CD8-positive, alpha-beta memory T cell (primary cell): ENCODE measurements around the gene B9D2. TPM values are rescaled to one million over a fixed set of nuclear protein-coding genes. Genes with fewer than 3 reads are reported as not detected.
A peak's percentile ranks its signal among the peaks of the same experiment; 100 is the strongest.

Source experiments
- CTCF ChIA-PET: fragments of 350-600 bp; sonication (Branson Sonifier 250); formaldehyde crosslinking; loops from one replicate; lab custom pipeline; 2021; ENCODE audit warnings: antibody characterized with exemption; lab: Charles Lee
- POLR2A ChIA-PET: fragments of 350-600 bp; sonication (Branson Sonifier 250); formaldehyde crosslinking; loops from one replicate; lab custom pipeline; 2021; ENCODE audit warnings: antibody characterized with exemption; lab: Charles Lee
- DNase-seq, 5 donors: peaks; one replicate each; pipeline versions ENCODE4 v3.0.0 to v3.0.0-alpha.2; 2020 to 2022; ENCODE audit warnings: mixed read lengths in 1 of 5
- H3K27ac ChIP-seq: one replicate; pipeline ENCODE4 v1.7.0; 2013; ENCODE audit warnings: low read depth, mild to moderate bottlenecking, low read length, moderate library complexity
- H3K27me3 ChIP-seq: 2 replicates; pipeline ENCODE4 v1.7.0; 2013; ENCODE audit warnings: low read length, mild to moderate bottlenecking; ENCODE audit not compliant: insufficient read depth, poor library complexity, severe bottlenecking
- H3K36me3 ChIP-seq: 2 replicates; pipeline ENCODE4 v1.7.0; 2013; ENCODE audit warnings: mild to moderate bottlenecking, low read length, moderate library complexity; ENCODE audit not compliant: insufficient read depth
- H3K4me1 ChIP-seq: 2 replicates; pipeline ENCODE4 v1.7.0; 2013; ENCODE audit warnings: mild to moderate bottlenecking, low read length, moderate library complexity; ENCODE audit not compliant: insufficient read depth
- H3K4me3 ChIP-seq: 2 replicates; pipeline ENCODE4 v1.7.0; 2013; ENCODE audit warnings: mild to moderate bottlenecking, low read length
- H3K9me3 ChIP-seq: 2 replicates; pipeline ENCODE4 v1.7.0; 2013; ENCODE audit warnings: mild to moderate bottlenecking, low read length
- H3K27ac Mint-ChIP-seq, 8 donors: one replicate each; pipeline ENCODE4 v1.8.0; 2020 to 2021; ENCODE audit warnings: mixed read lengths in 8 of 8, mild to moderate bottlenecking in 6 of 8, inconsistent platforms in 3 of 8, moderate library complexity in 3 of 8
- H3K27me3 Mint-ChIP-seq, 2 donors: one replicate each; pipeline ENCODE4 v1.8.0; 2020 to 2021; ENCODE audit warnings: mixed read lengths in 2 of 2, mild to moderate bottlenecking in 1 of 2, moderate library complexity in 1 of 2
- H3K36me3 Mint-ChIP-seq, 3 donors: one replicate each; pipeline ENCODE4 v1.8.0; 2020 to 2021; ENCODE audit warnings: mixed read lengths in 3 of 3, inconsistent platforms in 1 of 3, mild to moderate bottlenecking in 1 of 3
- H3K4me1 Mint-ChIP-seq, 3 donors: one replicate each; pipeline ENCODE4 v1.8.0; 2020 to 2021; ENCODE audit warnings: mixed read lengths in 3 of 3, inconsistent platforms in 1 of 3, mild to moderate bottlenecking in 1 of 3
- H3K4me3 Mint-ChIP-seq, 7 donors: one replicate each; pipeline ENCODE4 v1.8.0; 2020 to 2021; ENCODE audit warnings: mixed read lengths in 7 of 7, mild to moderate bottlenecking in 6 of 7, moderate library complexity in 4 of 7, inconsistent platforms in 2 of 7
- H3K9me3 Mint-ChIP-seq, 5 donors: one replicate each; pipeline ENCODE4 v1.8.0; 2020 to 2022; ENCODE audit warnings: mixed read lengths in 5 of 5, mild to moderate bottlenecking in 3 of 5, moderate library complexity in 2 of 5, inconsistent platforms in 1 of 5
- polyA plus RNA-seq: library from polyadenylated mRNA; unstranded; fragments of 300-500 nt; fragmentation: Illumina TruSeq; gene quantifications from one replicate; pipeline ENCODE4 v1.2.3, GENCODE V29; 2021
- total RNA-seq, 2 experiments: library from RNA; stranded (reverse); gene quantifications; one replicate each; pipeline ENCODE4 v1.2.3, GENCODE V29; 2021

The B9D2 gene
- total and polyA plus RNA-seq, 3 experiments from 2014 or later: 8.5 to 15.4 (median 9.7) TPM

- POLR2A ChIA-PET: interaction anchor here (3.9 to 9.4 kb wide), 3 partner anchors 9 to 90 kb away, joined by 41 to 111 read pairs (median 54); partner anchors contain the start of genes B9D2 and HNRNPUL1
- peak overlapping the region; percentile 95 for H3K27ac ChIP-seq
Measured at GRCh38 chr19:41354343-41354953, 9.5 kb downstream of the B9D2 start.

GRCh38 chr19:41353466-41354342 lies 10.2 kb downstream of the B9D2 start, which contains the start of gene TGFB1:
TSS of gene TGFB1 (minus strand) at chr19:41353922. CDS start at chr19:41353044, 878 bp downstream.
- peaks cover 70% of the 10 kb centered on the region for H3K4me1 ChIP-seq
- peaks cover 55 to 67% (median 65%) of the 10 kb centered on the region in 3 donors for H3K4me1 Mint-ChIP-seq
- peaks cover 5 to 36% (median 6%) of the 10 kb centered on the region in 3 donors for H3K36me3 Mint-ChIP-seq
- H3K27me3 ChIP-seq: no peaks in the 10 kb centered on the region
- CTCF ChIA-PET: interaction anchor here (1.0 to 5.6 kb wide), 15 partner anchors 11 to 150 kb away, joined by 3 to 63 read pairs (median 7); partner anchors contain the start of genes B9D2, DMAC2 and HNRNPUL1
- H3K27ac Mint-ChIP-seq: peak within 1 kb of the TSS; percentile 93 to 100 (median 99)
- POLR2A ChIA-PET: interaction anchor here (2.0 to 9.4 kb wide), 6 partner anchors 9 to 89 kb away, joined by 6 to 111 read pairs (median 39); partner anchors contain the start of genes B9D2, CCDC97 and HNRNPUL1
- H3K4me3 ChIP-seq: peak within 1 kb of the TSS; percentile 97
- peak within 1 kb of the TSS; percentile 93 to 100 (median 100) for H3K4me3 Mint-ChIP-seq
- H3K9me3 ChIP-seq: no peaks in the 10 kb centered on the region
- H3K27me3 Mint-ChIP-seq: peaks cover 0 to 12% of the 10 kb centered on the region in 2 donors
- peaks cover 0 to 4% (median 0%) of the 10 kb centered on the region in 5 donors for H3K9me3 Mint-ChIP-seq
- H3K36me3 ChIP-seq: no peaks in the 10 kb centered on the region
- peak; percentile 93 to 97 (median 95) for DNase-seq
- H3K27ac ChIP-seq: peak within 1 kb of the TSS; percentile 95

More at GRCh38 chr19:41354343-41354953, 9.5 kb downstream of the B9D2 start:
- Mint-ChIP-seq H3K4me3 (peak overlapping the region; percentile 76 to 100 (median 99)), H3K36me3 (peaks cover 0 to 31% (median 3%) of the 10 kb centered on the region in 3 donors), H3K4me1 (peaks cover 47 to 60% (median 58%) of the 10 kb centered on the region in 3 donors), H3K27ac (peak overlapping the region; percentile 91 to 100 (median 97)), H3K27me3 (peaks cover 0 to 14% of the 10 kb centered on the region in 2 donors), H3K9me3 (peaks cover 0 to 4% (median 0%) of the 10 kb centered on the region in 5 donors)
- H3K27me3 ChIP-seq: no peaks in the 10 kb centered on the region
- CTCF ChIA-PET: interaction anchor here (1.0 to 5.6 kb wide), 7 partner anchors 10 to 150 kb away, joined by 3 to 63 read pairs (median 4); partner anchors contain the start of genes B9D2 and HNRNPUL1
- H3K4me1 ChIP-seq: peaks cover 65% of the 10 kb centered on the region
- no peak for DNase-seq
- H3K9me3 ChIP-seq: no peaks in the 10 kb centered on the region
- no peaks in the 10 kb centered on the region for H3K36me3 ChIP-seq
- peak overlapping the region; percentile 5 for H3K4me3 ChIP-seq

- Mint-ChIP-seq H3K4me3 (peak overlapping the region; percentile 93 to 100 (median 100)), H3K9me3 (peaks cover 0 to 4% (median 0%) of the 10 kb centered on the region in 5 donors), H3K4me1 (peaks cover 51 to 67% (median 63%) of the 10 kb centered on the region in 3 donors), H3K27me3 (peaks cover 0 to 12% of the 10 kb centered on the region in 2 donors), H3K36me3 (peaks cover 8 to 42% (median 9%) of the 10 kb centered on the region in 3 donors), H3K27ac (peak overlapping the region; percentile 93 to 100 (median 99))
- H3K9me3 ChIP-seq: no peaks in the 10 kb centered on the region
- H3K4me3 ChIP-seq: peak overlapping the region; percentile 97
- peaks cover 68% of the 10 kb centered on the region for H3K4me1 ChIP-seq
- ChIA-PET CTCF (interaction anchor here (0.6 to 5.6 kb wide), 15 partner anchors 11 to 149 kb away, joined by 3 to 63 read pairs (median 7); partner anchors contain the start of genes B9D2, DMAC2 and HNRNPUL1), POLR2A (interaction anchor here (0.9 to 9.4 kb wide), 9 partner anchors 9 to 690 kb away, joined by 3 to 111 read pairs (median 16); partner anchors contain the start of genes B9D2, CCDC97 and HNRNPUL1)
- no peaks in the 10 kb centered on the region for H3K27me3 ChIP-seq
- peaks cover 4% of the 10 kb centered on the region for H3K36me3 ChIP-seq
- DNase-seq: peak; percentile 69 to 86 (median 78)
- H3K27ac ChIP-seq: peak overlapping the region; percentile 95
Measured at GRCh38 chr19:41352609-41353465, 11.1 kb downstream of the B9D2 start.

GRCh38 chr19:41352279-41352608 lies 11.7 kb downstream of the B9D2 start:
- POLR2A ChIA-PET: interaction anchor here (0.9 to 9.4 kb wide), 9 partner anchors 8 to 689 kb away, joined by 3 to 111 read pairs (median 16); partner anchors contain the start of genes B9D2, CCDC97 and HNRNPUL1
- H3K27ac Mint-ChIP-seq: peak overlapping the region; percentile 93 to 100 (median 99)
- H3K36me3 Mint-ChIP-seq: peaks cover 8 to 45% (median 9%) of the 10 kb centered on the region in 3 donors

GRCh38 chr19:41351339-41352245 lies 12.4 kb downstream of the B9D2 start:
- H3K4me1 ChIP-seq: peaks cover 57% of the 10 kb centered on the region
- H3K9me3 ChIP-seq: no peaks in the 10 kb centered on the region
- H3K9me3 Mint-ChIP-seq: peaks cover 0 to 4% (median 0%) of the 10 kb centered on the region in 5 donors
- ChIA-PET CTCF (interaction anchor here (0.6 to 5.6 kb wide), 18 partner anchors 9 to 147 kb away, joined by 3 to 63 read pairs (median 6); partner anchors contain the start of genes B9D2, DMAC2 and HNRNPUL1), POLR2A (interaction anchor here (0.6 to 9.4 kb wide), 11 partner anchors 9 to 1069 kb away, joined by 3 to 111 read pairs (median 6); partner anchors contain the start of genes B9D2, CCDC97 and HNRNPUL1)
- H3K27ac ChIP-seq: peak overlapping the region; percentile 95
- peak; percentile 85 to 94 (median 90) for DNase-seq
- peak overlapping the region; percentile 93 to 100 (median 99) for H3K27ac Mint-ChIP-seq
- H3K36me3 Mint-ChIP-seq: peaks cover 8 to 49% (median 9%) of the 10 kb centered on the region in 3 donors
- peak overlapping the region; percentile 97 for H3K4me3 ChIP-seq
- peaks cover 0 to 12% of the 10 kb centered on the region in 2 donors for H3K27me3 Mint-ChIP-seq
- H3K4me1 Mint-ChIP-seq: peaks cover 43 to 57% (median 56%) of the 10 kb centered on the region in 3 donors
- H3K4me3 Mint-ChIP-seq: peak overlapping the region; percentile 93 to 100 (median 100)
- no peaks in the 10 kb centered on the region for H3K27me3 ChIP-seq
- peaks cover 10% of the 10 kb centered on the region for H3K36me3 ChIP-seq

More at GRCh38 chr19:41352279-41352608, 11.7 kb downstream of the B9D2 start:
- H3K4me1 ChIP-seq: peaks cover 63% of the 10 kb centered on the region
- CTCF ChIA-PET: interaction anchor here (0.6 to 5.6 kb wide), 19 partner anchors 8 to 148 kb away, joined by 3 to 63 read pairs (median 5); partner anchors contain the start of genes B9D2, DMAC2 and HNRNPUL1
- peaks cover 7% of the 10 kb centered on the region for H3K36me3 ChIP-seq
- Mint-ChIP-seq H3K9me3 (peaks cover 0 to 4% (median 0%) of the 10 kb centered on the region in 5 donors), H3K4me1 (peaks cover 48 to 62% (median 60%) of the 10 kb centered on the region in 3 donors), H3K4me3 (peak overlapping the region; percentile 93 to 100 (median 100)), H3K27me3 (peaks cover 0 to 12% of the 10 kb centered on the region in 2 donors)
- no peaks in the 10 kb centered on the region for H3K27me3 ChIP-seq
- H3K27ac ChIP-seq: peak overlapping the region; percentile 95
- DNase-seq: no peak
- H3K4me3 ChIP-seq: peak overlapping the region; percentile 97
- no peaks in the 10 kb centered on the region for H3K9me3 ChIP-seq
